SW 1271 (cell line): Measurements from ENCODE around the gene CRMP1.

Source experiments
- DNase-seq, 2 experiments: peaks; one replicate each; lab custom pipeline; 2025; lab: John Stamatoyannopoulos, UW

The CRMP1 gene

DNA sequence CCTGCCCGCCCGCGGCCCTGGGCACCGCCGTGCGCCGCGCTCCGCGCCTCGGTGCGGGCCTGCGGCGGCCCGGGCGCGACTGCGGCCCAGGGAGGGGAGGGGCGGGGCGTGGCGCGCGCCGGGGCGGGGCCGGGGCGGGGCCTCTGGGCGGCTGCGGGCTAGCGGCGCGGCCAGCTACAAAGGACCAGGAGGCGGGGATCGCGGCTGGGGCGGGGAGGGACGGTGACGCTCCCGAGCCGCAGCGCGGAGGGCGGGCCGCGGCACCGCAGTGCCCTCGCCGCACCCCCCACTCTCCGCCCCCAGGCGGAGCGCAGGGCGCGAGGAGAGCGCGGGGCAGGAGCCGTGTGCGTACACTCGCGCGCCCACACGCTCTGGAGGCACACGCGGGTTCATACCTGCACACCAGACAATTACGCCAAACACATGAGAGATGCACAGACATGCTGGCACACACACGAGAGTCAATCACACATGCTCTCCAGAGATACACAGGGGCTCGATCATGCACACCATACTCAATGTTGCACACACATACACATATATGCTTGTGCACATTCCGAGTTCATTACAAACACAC is at the start of gene CRMP1:
CRMP1 (minus strand) TSS at position 83 of the 577 bp plus-strand sequence. CDS start 117 bp downstream, outside the sequence.
- no peak for DNase-seq

DNA sequence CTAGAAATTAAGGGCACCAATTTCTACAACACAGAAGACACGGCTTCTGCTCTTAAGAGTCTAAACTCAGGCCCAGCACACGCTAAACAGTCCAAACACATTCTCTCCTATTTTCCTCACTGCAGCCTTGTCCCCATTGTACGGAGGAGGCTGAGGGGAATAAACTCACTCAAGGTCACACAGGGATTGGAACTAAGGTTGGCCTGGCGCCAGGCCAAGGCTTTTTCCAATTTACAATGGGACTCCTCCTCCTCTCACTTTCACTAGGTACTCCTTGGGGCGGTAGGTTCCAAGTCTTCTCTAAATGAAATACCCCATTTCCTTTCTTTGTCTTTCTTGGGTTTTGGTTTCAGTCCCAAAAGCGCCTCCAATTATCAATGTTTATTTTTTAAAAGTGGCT is 48.7 kb upstream of the CRMP1 start:
- no peak for DNase-seq

DNA sequence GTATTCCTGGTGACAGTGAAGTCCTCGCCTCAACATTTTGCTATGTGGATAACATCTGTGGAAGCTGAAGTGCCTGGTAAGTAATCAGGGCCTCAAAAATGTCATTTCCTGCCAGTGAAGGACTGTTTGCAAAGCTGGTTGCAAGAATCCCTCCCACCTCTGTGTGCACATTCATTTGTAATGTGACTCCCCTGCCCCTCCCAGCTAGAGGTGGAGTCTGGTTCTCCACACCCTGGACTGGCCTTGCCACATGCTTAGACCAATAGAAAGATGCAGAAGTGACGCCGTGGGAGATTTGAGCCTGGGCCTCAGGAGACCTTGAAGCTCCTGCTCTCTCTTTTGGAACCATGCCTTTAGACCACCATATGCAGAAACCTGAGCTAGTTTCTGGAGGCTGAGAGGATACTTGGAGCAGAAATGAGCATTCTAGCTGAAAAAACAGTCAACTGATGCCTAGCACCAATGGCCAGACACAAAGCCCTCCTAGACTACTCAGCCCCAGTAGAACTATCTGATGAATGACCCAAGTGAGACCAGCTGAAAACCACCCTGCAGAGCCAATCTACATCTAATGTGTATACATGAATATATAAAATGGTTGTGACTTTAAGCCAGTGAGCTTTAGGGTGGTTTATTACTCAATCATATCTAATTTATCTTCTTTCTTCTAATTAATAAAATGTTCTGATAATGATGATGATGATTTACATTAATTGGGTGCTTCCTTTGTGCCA is 47.8 kb upstream of the CRMP1 start:
- no peak for DNase-seq

DNA sequence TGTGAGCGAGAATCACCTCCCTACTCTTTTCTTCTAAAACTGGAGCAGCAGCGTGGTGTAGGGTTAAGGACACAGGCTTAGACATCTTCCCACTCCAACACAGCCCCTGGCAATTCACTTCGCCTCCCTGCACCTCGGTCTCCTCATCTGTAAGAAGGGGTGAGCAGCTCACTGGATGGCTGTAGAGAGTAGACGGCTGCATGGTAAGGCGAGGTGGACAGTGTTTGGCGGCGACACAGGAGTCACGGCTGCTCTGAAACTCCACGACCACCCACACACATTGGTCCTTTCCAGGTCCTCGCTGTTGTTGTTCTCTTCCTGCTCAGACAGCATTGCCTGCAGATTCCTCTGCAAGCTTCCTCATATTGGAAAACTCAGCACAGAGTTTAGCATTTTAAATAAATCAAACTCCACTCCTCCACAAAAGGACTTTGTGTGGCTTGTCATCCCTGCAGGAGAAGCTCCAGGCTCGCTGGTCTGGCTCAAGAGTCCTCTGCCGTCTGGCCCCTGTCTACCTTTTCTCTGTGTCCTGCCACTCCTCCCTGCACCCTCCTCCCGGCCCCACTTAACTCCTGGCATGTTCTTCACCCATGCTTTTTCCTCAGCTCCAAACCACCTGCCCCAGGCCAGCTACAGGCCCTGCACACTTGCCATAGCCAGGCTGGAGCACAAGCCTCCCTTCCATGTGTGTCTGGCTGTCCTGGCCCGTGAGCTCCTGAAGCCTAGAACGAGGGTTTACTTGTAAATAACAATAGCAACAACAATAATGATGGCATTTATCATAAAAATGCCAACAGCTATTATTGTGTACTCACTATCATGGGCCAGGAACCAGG is 41.3 kb upstream of the CRMP1 start:
- no peak for DNase-seq

DNA sequence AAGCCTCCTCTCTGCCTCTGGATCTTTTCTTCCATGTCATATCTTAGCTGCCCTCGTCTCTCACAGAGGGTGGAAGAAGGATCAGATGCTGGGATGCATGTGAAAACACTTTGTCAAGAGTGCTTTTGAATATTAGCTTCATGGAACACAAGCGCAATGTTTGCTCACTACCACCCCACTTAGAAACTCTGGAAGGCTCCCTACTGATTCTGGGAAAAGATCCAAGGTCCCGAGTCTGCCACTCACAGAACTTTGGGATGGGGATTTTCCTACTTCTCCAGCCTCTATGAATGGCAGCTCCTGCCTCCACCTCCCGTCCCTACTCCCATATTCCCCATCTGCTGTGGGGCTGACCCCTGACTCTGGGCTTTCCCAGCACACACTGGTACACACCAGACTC is 40.2 kb upstream of the CRMP1 start:
- DNase-seq, result no peak

DNA sequence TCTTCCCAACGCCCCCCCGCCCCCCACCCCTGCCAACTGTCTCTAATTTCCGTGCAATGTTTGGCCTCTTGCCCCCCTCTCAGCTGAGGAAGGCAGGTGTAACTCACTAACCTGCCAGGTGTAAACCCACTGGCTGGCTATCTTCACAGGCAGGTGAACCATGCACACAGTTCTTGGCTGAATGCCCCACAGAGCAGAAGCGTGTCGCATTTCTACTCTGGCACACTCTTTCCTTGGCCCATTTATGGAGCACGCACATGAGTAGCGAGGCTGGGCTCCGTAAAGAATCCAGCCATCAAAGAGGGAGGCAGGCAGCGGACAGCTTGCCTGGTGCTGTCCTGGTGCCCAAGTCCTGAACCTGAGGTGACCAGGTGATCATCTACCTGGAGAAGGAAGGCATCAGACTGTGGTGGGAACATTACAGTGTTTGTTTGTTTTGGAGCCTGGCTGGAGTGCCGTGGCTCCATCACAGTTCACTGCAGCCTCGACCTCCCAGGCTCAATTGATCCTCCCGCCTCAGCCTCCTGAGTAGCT is 39.2 kb upstream of the CRMP1 start:
- no peak for DNase-seq

DNA sequence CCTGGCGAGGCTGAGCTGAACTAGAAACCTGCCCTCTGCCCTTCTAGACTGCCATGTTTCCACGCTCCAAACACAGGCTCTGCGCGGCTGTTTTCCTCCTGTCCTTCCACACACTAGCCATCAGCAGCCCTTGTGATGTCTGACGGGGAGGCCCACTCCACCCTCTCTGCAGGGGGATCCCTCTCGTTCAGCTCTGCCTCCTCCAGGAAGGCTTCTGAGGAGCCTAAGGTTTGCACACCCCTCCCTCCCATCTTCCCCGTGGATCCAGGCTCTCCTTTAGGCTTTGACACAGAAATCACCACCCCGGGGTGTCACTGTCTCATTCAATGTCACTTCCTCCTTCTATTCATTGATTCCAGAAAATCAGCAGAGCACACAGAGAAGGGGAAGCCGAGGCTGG is 38.6 kb upstream of the CRMP1 start:
- no peak for DNase-seq

DNA sequence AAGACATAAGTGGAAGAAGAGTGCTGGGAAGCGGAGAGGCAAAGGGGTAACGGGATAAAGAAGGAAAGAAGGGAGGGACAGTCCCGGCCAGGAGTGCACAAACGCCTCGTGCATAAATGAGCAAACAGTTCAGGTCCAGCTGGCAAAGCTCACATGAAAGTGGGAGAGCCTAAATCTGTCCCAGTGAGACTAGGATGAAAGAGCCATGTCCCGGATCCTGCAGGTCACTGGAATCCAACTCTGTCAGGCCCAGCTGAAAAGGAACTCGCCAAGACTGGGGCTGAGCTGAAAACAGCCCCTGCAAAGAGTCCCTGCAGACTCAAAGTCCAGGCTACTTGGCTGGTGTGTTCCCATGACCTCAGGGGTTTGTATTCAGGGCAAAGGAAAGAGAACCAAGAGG is 38.0 kb upstream of the CRMP1 start:
- DNase-seq, result no peak

DNA sequence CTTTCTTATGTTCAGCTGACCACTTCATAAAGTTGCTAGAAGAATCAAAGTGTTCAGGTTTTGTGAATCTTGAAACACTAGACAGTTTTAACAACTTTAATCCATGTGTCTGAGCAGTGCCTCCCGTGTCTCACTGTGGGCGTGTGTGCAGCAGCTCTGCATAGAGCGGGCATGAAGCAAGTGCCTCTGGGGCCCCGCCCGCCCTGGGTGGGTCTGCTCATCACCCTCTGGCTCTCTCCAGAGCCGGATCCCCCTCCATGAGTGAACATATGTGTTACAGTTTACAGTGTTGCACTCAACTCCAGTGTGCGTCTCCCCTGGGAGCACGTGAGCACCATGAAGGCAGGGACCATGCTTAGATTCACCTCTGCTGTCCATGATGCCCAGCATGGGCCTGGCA is 37.6 kb upstream of the CRMP1 start:
- no peak for DNase-seq

DNA sequence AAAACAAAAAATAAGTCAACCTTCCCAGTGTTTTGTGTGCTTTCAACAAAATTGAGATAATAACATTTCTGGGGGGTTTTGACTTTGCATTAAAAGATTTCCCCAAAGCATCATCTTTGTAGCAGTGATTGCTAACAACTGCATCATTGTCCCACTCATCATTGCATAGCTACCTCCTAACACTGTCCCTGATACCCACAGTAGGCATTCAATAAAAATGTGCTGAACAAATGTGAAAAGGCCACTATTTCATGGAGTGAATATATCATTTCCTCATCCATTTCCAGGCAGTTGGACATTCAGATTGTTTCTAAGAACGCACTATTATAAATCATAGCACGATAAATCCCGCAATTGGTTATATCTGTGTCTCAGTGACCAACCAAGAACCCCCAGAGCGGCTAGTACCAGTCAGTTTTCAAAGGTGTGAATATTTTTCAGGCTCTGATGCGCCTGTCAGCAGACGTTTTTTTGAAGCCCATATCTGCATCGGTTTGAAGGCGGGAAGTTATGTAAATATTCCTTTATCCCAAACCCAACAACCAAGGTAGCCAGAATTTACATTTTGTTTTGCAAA is 36.0 kb upstream of the CRMP1 start:
- no peak for DNase-seq

DNA sequence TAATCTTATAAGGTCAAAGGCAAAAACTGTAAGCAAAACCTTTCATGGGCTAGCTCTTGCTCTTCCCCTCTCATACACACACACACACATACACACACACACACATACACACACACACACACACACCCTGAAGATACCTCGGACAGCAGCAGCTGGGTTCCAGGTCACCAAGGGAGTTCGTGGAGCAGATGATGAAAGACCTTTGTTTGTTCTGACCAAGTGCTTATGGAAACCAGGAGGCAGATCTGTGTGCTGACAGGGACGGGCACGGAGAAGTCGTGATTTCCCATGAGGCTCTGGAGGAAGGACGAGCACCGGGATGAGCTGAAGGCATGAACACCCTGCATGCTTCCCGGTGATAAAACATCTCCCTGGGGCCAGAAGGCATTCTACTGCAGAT is 35.4 kb upstream of the CRMP1 start:
- no peak for DNase-seq

DNA sequence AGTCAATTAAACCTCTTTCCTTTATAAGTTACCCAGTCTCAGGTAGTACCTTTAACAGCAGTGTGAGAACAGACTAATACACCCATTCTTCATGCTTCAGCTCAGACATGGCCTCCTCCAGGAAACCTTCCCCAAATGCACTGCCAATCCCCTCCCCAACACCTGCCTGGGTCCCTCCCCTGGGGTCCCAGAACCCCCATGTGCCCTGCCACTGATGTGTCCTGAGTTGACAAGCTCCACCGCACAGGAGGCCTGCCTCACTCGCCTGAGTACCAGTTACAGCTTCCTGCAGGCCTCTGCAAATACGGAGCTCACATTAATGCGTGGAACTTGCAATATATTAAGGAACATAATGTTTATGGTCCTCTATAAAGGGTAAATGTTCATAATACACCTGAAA is 34.9 kb upstream of the CRMP1 start:
- DNase-seq, result no peak

DNA sequence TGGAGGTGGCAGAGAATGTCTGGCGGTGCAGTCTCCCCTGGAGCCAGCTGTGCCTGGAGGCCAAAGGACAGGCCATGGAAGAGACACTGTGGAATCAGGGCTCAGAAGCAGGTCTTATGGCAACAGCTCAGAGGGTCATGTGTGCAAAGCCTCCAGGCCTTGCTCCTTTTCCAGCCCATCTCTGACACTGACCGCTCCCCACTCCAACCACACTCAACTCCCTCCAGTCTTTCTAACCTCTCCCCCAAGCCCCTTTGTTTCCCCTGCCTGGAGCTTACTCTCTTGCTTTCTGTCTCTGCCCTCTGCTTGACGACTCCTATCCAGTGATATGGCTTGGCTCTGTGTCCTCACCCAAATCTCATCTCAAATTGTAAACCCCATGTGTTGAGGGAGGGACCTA is 34.2 kb upstream of the CRMP1 start:
- no peak for DNase-seq

DNA sequence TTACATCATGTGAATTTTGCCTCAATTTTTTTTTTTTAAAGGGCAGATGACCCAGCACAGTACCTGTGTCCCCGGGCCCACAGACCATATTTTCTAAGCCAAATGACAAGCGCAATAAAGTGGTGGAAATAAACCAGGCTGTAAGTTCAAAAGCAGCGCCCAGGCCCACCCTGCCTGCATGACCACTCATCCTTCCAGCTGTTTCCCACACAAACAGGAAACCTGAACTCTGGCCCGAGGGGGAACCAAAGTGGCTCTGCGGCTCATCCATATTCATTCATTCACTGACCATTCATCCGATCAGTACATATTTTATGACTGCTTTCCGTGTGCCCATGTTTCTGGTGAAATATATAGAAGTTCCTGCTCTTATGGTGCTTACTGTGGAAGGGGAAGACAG is 33.7 kb upstream of the CRMP1 start:
- DNase-seq, result no peak

DNA sequence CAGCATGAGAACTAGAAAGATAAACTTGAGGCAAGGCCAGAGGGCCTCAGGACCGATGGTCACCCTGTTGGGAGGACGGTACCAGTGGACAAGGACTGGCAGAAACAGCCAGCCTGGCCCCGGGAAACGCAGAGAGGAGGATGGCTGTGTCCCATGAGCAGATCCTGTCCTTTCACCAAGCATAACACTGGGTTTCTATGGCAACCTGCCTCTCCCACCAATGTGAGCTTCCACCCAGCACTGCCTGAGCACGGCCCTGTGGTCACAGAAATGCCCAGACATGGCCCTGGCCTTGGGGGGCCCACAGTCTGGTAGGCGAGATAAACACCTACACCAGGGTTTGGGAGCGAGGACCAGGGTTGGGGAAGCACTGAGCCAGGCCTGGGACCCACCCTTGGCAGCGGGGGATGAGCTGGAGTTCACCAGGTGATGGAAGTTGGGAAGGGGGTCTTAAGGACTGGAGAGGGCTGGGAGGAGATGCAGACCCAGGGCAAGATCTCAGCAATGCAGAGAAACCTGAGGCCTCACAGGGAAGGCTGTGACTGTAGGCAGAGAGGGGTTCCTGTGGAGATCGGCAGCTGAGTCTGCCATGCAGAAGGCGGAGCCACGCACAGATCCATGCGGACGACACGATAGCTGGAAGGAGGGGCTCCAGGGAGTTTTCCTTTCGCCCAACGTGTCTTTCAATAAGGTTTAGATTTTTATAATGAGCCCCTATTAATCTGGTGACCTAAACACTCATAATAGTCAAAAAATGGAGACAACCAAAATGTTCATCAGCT is 32.7 kb upstream of the CRMP1 start:
- DNase-seq, result no peak

DNA sequence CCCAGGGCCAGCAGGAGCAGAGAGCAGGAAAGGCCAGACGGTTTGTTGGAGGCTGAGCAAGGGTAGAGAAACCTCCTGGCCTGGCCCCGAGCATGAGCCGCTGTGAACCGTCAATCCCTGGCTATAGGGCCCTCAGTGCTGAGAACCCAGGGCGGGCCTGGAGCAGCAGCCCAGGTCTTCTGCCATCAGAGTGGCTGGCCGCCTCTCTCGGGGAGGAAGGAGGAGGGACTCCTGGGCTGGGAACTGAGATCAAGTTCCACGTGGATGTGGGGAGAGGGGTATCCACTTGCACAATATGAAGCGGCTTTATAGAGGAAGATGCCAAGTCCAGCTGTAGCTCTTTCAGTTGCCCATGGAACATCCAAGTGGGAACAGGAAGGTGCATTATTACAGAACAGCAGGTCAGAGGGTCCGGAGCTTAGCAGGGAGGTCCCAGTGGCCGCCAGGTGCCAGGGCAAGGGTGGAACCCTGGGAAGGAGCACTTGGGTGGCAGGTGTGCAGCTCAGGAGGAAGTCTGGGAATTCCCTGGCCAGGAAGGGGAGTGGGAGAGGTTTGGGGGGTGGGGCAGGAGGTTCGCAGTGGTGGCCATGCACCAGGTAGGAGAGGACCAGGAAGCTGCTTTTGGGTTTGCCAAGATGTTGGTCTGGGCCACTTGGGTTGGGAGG is 31.7 kb upstream of the CRMP1 start:
- no peak for DNase-seq

DNA sequence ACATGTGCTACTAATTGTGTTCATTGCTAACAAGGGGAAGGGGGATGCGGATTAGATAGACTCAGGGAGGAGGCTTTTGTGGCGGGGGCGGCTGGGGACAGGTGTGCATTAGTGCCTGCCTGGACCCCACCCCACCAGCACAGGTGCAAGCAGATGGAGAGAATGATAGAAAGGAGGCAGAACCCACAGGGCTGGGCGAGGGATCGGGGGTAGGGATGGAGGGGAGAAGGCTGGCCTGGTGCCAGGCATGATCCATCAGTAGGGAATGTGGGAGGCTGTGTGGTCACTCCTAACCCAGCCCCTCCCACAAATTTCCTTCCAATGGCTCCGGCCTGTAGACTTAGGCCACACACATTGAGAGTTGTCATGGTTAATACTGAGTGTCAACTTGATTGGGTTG is 30.5 kb upstream of the CRMP1 start:
- no peak for DNase-seq

DNA sequence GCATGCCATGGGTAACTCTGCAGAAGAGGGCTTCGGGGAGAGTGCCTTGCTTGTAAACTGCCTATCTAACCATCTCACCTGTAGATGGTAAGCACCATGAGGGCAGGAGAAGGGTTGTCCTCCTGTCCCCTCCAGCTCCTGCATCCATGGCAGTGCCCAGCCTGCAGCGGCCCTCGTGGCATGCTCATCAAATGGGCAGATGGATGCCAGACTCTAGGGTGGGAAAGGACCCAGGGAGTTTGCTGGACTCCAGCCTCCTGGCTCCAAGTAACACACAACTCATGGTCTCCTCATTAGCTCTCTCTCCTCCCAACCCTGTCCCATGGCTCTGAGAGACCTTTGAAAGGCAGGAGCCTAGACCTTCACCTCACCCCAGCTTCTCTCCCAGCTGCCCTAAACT is 29.7 kb upstream of the CRMP1 start:
- no peak for DNase-seq

DNA sequence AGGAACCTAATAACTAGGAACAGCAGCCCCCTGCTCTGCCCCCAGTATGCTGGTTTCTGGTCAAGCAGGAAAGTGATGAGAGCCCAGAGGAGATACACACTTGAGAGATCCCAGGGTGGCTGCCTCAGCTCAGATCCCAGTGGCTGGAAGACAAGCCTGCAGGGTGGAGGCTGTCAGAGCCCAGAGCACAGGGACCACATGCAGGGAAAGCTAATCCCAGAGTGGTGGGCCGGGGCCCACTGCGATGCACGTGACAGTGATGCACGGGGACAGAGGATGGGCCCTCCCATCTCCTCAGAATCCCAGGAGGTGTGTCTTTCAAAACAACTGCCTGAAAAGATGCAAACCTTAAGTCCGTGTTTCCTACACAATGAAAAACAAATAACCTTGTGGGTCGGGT is 29.1 kb upstream of the CRMP1 start:
- DNase-seq, result no peak

DNA sequence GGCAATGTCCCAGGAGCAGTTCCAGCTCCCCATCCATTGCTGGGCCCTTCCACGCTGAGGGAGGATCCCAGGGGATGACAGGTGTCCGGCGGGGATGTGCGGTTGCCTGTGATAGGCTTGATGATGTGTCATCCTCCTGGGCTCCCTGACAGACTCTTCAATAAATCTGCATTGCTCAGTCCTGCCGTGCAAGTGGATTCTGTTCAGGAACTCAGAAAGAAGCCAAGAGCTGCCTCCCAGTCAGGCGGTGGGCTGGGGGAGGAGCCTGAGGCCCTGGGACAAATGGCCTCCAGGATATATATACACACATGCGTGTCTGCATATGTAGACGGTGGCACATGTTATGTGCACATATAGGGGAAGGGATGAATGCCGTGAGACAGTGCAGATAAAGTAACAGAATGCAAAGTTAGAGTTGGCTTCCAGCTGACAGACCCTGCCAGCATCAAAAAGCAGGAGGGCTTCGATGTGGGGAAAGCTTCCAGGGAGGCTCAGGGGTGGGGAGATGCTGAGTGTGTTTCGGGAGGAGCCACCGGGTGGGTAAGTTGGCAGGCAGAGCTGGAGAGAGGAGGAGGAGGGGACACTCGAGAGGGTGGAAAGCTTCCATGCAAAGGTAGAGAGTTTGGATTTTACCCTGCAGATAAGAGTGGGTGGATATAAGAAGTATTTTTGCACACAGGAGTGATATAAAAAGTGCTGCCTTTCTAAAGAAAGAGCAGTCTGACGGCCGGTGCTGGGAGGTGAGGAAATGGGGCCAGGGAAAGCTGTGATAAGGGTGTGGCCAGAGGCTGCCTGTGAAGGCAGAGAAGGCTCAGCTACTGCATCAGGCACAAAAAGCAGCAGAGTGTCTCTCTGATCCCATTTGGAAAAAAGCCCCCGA is 28.5 kb upstream of the CRMP1 start:
- no peak for DNase-seq
